ENCODE data around the gene GPR150.

Gene GPR150

GRCh38 chr5:95611396-95611795, 8.5 kb upstream of the GPR150 start:
- H2AFZ ChIP-seq (ENCODE audit: low read depth, low read length): no peak overlapping the region
- H3K9me3 ChIP-seq (ENCODE audit: low read length): peaks cover 5% of the 10 kb centered on the region
- H3K4me3 ChIP-seq (ENCODE audit: low read length): no peak overlapping the region
- H3K27me3 ChIP-seq (ENCODE audit: insufficient read depth, low read length): no peaks in the 10 kb centered on the region
- H3K4me1 ChIP-seq (ENCODE audit: insufficient read depth, low read length): no peaks in the 10 kb centered on the region
- no peaks in the 10 kb centered on the region for H3K36me3 ChIP-seq (ENCODE audit: insufficient read depth, low read length)

GRCh38 chr5:95613514-95613913, 6.4 kb upstream of the GPR150 start:
- Histone ChIP-seq H3K9me3 (ENCODE audit: low read length) (peaks cover 5% of the 10 kb centered on the region), H2AFZ (ENCODE audit: low read depth, low read length) (no peak overlapping the region), H3K36me3 (ENCODE audit: insufficient read depth, low read length) (no peaks in the 10 kb centered on the region), H3K27me3 (ENCODE audit: insufficient read depth, low read length) (peaks cover 8% of the 10 kb centered on the region), H3K4me3 (ENCODE audit: low read length) (no peak overlapping the region), H3K4me1 (ENCODE audit: insufficient read depth, low read length) (no peaks in the 10 kb centered on the region)

- Histone ChIP-seq H3K4me1 (ENCODE audit: insufficient read depth, low read length) (peaks cover 4% of the 10 kb centered on the region), H3K27me3 (ENCODE audit: insufficient read depth, low read length) (peaks cover 24% of the 10 kb centered on the region), H3K36me3 (ENCODE audit: insufficient read depth, low read length) (no peaks in the 10 kb centered on the region), H2AFZ (ENCODE audit: low read depth, low read length) (no peak overlapping the region), H3K4me3 (ENCODE audit: low read length) (no peak overlapping the region), H3K9me3 (ENCODE audit: low read length) (peaks cover 5% of the 10 kb centered on the region)
These were observed 4.8 kb upstream of the GPR150 start for GRCh38 chr5:95615164-95615467.

- Histone ChIP-seq H3K9me3 (ENCODE audit: low read length) (peaks cover 5% of the 10 kb centered on the region), H3K4me3 (ENCODE audit: low read length) (no peak overlapping the region), H3K36me3 (ENCODE audit: insufficient read depth, low read length) (no peaks in the 10 kb centered on the region), H3K27me3 (ENCODE audit: insufficient read depth, low read length) (peaks cover 42% of the 10 kb centered on the region), H2AFZ (ENCODE audit: low read depth, low read length) (no peak overlapping the region), H3K4me1 (ENCODE audit: insufficient read depth, low read length) (peaks cover 4% of the 10 kb centered on the region)
These were observed 2.8 kb upstream of the GPR150 start for GRCh38 chr5:95617057-95617456.

GRCh38 chr5:95619096-95619495, 791 bp upstream of the GPR150 start:
- Histone ChIP-seq H3K9me3 (ENCODE audit: low read length) (no peaks in the 10 kb centered on the region), H3K4me3 (ENCODE audit: low read length) (no peak overlapping the region), H3K4me1 (ENCODE audit: insufficient read depth, low read length) (peaks cover 4% of the 10 kb centered on the region), H3K36me3 (ENCODE audit: insufficient read depth, low read length) (no peaks in the 10 kb centered on the region), H2AFZ (ENCODE audit: low read depth, low read length) (no peak overlapping the region), H3K27me3 (ENCODE audit: insufficient read depth, low read length) (peaks cover 56% of the 10 kb centered on the region)

GRCh38 chr5:95619514-95620029, 315 bp upstream of the GPR150 start:
- H3K27me3 ChIP-seq (ENCODE audit: insufficient read depth, low read length): peaks cover 56% of the 10 kb centered on the region

GRCh38 chr5:95620870-95621838, 1.3 kb downstream of the GPR150 start:
- H3K4me3 ChIP-seq (ENCODE audit: low read length): peak overlapping the region; percentile 40
- H2AFZ ChIP-seq (ENCODE audit: low read depth, low read length): peak overlapping the region; percentile 75
- no peaks in the 10 kb centered on the region for H3K9me3 ChIP-seq (ENCODE audit: low read length)
- peaks cover 59% of the 10 kb centered on the region for H3K27me3 ChIP-seq (ENCODE audit: insufficient read depth, low read length)
- peaks cover 4% of the 10 kb centered on the region for H3K4me1 ChIP-seq (ENCODE audit: insufficient read depth, low read length)
- H3K36me3 ChIP-seq (ENCODE audit: insufficient read depth, low read length): no peaks in the 10 kb centered on the region

More at GRCh38 chr5:95619514-95620029, 315 bp upstream of the GPR150 start:
- peaks cover 4% of the 10 kb centered on the region for H3K4me1 ChIP-seq (ENCODE audit: insufficient read depth, low read length)
- peak overlapping the region; percentile 40 for H3K4me3 ChIP-seq (ENCODE audit: low read length)
- peak overlapping the region; percentile 75 for H2AFZ ChIP-seq (ENCODE audit: low read depth, low read length)
- no peaks in the 10 kb centered on the region for H3K36me3 ChIP-seq (ENCODE audit: insufficient read depth, low read length)
- no peaks in the 10 kb centered on the region for H3K9me3 ChIP-seq (ENCODE audit: low read length)

GRCh38 chr5:95621839-95622629, 2.1 kb downstream of the GPR150 start:
- Histone ChIP-seq H3K27me3 (ENCODE audit: insufficient read depth, low read length) (peaks cover 57% of the 10 kb centered on the region), H3K9me3 (ENCODE audit: low read length) (peaks cover 2% of the 10 kb centered on the region), H3K4me3 (ENCODE audit: low read length) (no peak overlapping the region), H3K4me1 (ENCODE audit: insufficient read depth, low read length) (peaks cover 4% of the 10 kb centered on the region), H2AFZ (ENCODE audit: low read depth, low read length) (no peak overlapping the region), H3K36me3 (ENCODE audit: insufficient read depth, low read length) (no peaks in the 10 kb centered on the region)

- H3K4me1 ChIP-seq (ENCODE audit: insufficient read depth, low read length): peaks cover 4% of the 10 kb centered on the region
- H3K9me3 ChIP-seq (ENCODE audit: low read length): peaks cover 5% of the 10 kb centered on the region
- no peaks in the 10 kb centered on the region for H3K36me3 ChIP-seq (ENCODE audit: insufficient read depth, low read length)
- no peak overlapping the region for H3K4me3 ChIP-seq (ENCODE audit: low read length)
- H3K27me3 ChIP-seq (ENCODE audit: insufficient read depth, low read length): peaks cover 49% of the 10 kb centered on the region
- no peak overlapping the region for H2AFZ ChIP-seq (ENCODE audit: low read depth, low read length)
These were observed 3.8 kb downstream of the GPR150 start for GRCh38 chr5:95623706-95624105.

GRCh38 chr5:95624368-95624767, 4.5 kb downstream of the GPR150 start:
- H2AFZ ChIP-seq (ENCODE audit: low read depth, low read length): no peak overlapping the region
- H3K27me3 ChIP-seq (ENCODE audit: insufficient read depth, low read length): peaks cover 43% of the 10 kb centered on the region
- no peak overlapping the region for H3K4me3 ChIP-seq (ENCODE audit: low read length)
- peaks cover 4% of the 10 kb centered on the region for H3K4me1 ChIP-seq (ENCODE audit: insufficient read depth, low read length)
- H3K9me3 ChIP-seq (ENCODE audit: low read length): peaks cover 5% of the 10 kb centered on the region
- no peaks in the 10 kb centered on the region for H3K36me3 ChIP-seq (ENCODE audit: insufficient read depth, low read length)

GRCh38 chr5:95626701-95627100, 6.8 kb downstream of the GPR150 start:
- no peaks in the 10 kb centered on the region for H3K36me3 ChIP-seq (ENCODE audit: insufficient read depth, low read length)
- no peak overlapping the region for H2AFZ ChIP-seq (ENCODE audit: low read depth, low read length)
- peaks cover 5% of the 10 kb centered on the region for H3K9me3 ChIP-seq (ENCODE audit: low read length)
- peaks cover 20% of the 10 kb centered on the region for H3K27me3 ChIP-seq (ENCODE audit: insufficient read depth, low read length)
- no peak overlapping the region for H3K4me3 ChIP-seq (ENCODE audit: low read length)
- no peaks in the 10 kb centered on the region for H3K4me1 ChIP-seq (ENCODE audit: insufficient read depth, low read length)

- Histone ChIP-seq H3K27me3 (ENCODE audit: insufficient read depth, low read length) (peaks cover 5% of the 10 kb centered on the region), H3K9me3 (ENCODE audit: low read length) (peaks cover 5% of the 10 kb centered on the region), H3K4me1 (ENCODE audit: insufficient read depth, low read length) (no peaks in the 10 kb centered on the region), H3K4me3 (ENCODE audit: low read length) (no peak overlapping the region), H2AFZ (ENCODE audit: low read depth, low read length) (no peak overlapping the region), H3K36me3 (ENCODE audit: insufficient read depth, low read length) (no peaks in the 10 kb centered on the region)
These were observed 8.3 kb downstream of the GPR150 start for GRCh38 chr5:95627971-95628810.
